ENCODE results near the gene SKIL.

SKIL gene

DNA sequence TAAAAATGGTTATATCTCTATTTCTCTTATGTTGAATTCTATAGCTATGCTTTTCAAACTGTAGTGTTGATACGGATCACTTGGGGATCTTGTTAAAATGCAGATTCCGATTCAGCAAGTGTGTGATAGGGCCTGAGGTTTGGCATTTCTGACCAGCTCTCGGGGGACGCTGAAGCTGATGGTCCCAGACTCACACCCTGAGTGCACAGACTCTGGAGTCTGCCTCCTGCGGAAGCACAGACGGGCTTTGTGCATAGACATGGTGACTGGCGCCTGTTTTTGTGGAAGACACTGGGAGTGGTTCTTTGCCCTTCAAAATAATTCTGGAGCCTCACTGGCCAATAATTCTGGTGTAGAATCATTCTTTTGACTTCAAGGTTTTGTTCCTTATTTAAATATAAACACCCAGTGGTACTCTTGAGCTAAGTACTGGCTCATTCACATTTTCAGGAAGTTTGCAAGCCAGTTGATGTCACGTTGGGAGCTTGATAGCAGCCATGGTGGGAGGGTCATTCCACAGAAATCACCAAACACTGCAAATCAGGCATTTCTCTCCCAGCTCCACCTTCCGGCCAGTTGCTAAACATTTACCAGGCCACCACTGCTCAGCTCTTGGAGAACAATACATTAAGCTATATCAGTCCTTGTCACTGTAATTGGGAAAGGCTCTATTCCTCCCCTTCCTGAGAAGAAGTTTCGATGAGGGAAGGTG is 80.3 kb downstream of the SKIL start:
- DNase-seq (ENCODE audit: low read depth), result no peak
- TF ChIP-seq, protein P1, sequence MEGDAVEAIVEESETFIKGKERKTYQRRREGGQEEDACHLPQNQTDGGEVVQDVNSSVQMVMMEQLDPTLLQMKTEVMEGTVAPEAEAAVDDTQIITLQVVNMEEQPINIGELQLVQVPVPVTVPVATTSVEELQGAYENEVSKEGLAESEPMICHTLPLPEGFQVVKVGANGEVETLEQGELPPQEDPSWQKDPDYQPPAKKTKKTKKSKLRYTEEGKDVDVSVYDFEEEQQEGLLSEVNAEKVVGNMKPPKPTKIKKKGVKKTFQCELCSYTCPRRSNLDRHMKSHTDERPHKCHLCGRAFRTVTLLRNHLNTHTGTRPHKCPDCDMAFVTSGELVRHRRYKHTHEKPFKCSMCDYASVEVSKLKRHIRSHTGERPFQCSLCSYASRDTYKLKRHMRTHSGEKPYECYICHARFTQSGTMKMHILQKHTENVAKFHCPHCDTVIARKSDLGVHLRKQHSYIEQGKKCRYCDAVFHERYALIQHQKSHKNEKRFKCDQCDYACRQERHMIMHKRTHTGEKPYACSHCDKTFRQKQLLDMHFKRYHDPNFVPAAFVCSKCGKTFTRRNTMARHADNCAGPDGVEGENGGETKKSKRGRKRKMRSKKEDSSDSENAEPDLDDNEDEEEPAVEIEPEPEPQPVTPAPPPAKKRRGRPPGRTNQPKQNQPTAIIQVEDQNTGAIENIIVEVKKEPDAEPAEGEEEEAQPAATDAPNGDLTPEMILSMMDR (IDR thresholded peaks at IDR 0.05; ENCODE audit: low read length, missing control alignments), result no peak
- H3K4me3 ChIP-seq (replicated peaks; ENCODE audit: low read depth, low read length), result no peak overlapping the region

DNA sequence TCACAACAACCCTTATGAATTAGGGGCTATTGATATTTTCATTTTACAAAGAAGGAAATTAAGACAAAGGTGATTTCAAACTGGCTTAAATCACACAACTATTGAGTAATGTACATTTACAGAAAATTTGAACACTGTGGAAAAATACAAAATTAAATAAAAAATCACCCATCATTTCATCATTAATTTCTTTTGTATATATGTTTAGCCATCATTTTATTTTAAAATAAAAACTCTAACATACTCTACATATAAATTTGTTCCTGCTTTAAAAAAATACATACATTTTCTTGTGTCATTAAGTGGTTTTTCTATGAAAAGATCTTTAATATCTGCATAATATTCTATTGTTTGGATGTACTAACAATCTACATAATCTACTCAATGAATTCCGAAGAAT is 81.3 kb downstream of the SKIL start:
- H3K4me3 ChIP-seq (replicated peaks; ENCODE audit: low read depth, low read length), result no peak overlapping the region
- no peak for DNase-seq (ENCODE audit: low read depth)
- TF ChIP-seq, protein P1 (IDR thresholded peaks at IDR 0.05; ENCODE audit: low read length, missing control alignments), result no peak

DNA sequence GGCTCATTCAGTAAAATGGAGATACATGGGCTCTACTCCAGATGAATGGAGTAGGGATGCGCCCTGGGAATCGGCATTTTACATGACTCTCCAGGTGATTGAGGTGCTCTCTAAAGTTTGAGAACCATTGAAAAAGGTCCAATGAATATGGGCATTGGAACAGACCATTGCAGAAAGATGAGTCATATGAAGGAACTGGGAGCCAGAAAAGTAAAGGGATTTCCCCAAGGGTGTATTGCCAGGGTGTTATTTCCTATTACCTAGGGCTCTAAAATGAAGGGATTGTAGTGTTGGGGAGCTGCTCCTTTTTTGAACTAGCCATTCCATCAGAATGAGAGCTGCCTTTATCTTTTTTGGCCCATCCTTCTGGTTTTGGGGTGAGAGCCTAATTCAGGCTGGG is 82.8 kb downstream of the SKIL start:
- DNase-seq (ENCODE audit: low read depth), result peak; percentile 51
- TF ChIP-seq, protein P1 (IDR thresholded peaks at IDR 0.05; ENCODE audit: low read length, missing control alignments), result no peak

DNA sequence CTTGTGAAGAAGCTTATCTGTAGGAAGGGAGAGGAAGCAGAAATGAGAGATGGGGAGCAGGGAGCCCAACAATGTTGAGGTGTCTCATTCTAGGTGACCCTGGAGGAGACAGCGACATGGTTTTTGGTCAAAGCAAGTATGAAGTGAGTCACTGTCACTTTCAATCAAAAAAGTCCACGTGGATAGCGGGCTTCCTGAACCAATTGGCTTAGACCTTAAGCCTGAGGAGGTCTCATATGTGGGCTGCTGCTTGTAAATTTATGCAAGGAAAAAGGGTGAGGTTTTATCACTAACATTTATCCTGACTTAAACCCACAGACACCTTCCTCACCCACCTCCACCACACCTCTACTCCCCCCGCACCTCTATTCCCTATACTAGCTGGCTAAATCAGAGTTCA is 83.9 kb downstream of the SKIL start:
- TF ChIP-seq, protein P1 (IDR thresholded peaks at IDR 0.05; ENCODE audit: low read length, missing control alignments), result no peak
- H3K4me3 ChIP-seq (replicated peaks; ENCODE audit: low read depth, low read length), result no peak overlapping the region
- no peak for DNase-seq (ENCODE audit: low read depth)

More for the DNA sequence above, 82.8 kb downstream of the SKIL start:
- no peak overlapping the region for H3K4me3 ChIP-seq (replicated peaks; ENCODE audit: low read depth, low read length)

DNA sequence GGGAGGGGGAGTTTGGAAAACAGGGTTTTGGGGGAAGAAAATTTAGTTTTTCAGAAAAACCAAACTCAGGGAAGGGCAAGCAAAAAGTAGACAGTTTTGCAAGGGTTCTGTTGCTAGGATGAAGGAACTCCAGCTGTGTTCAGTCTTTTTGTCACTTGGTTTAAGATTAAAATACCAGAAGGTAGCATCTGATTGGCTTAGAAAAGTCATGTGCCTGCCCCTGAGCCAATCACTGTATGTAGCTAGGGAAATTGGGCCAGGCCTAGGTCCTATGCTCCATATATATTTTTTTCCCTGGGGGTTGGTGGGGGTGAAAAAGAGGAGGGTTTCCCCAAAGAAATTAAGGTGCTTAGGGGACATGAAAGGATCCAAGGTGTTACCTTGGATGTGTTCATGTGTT is 85.4 kb downstream of the SKIL start:
- H3K4me3 ChIP-seq (replicated peaks; ENCODE audit: low read depth, low read length), result no peak overlapping the region
- DNase-seq (ENCODE audit: low read depth), result no peak
- TF ChIP-seq, protein P1 (IDR thresholded peaks at IDR 0.05; ENCODE audit: low read length, missing control alignments), result no peak

DNA sequence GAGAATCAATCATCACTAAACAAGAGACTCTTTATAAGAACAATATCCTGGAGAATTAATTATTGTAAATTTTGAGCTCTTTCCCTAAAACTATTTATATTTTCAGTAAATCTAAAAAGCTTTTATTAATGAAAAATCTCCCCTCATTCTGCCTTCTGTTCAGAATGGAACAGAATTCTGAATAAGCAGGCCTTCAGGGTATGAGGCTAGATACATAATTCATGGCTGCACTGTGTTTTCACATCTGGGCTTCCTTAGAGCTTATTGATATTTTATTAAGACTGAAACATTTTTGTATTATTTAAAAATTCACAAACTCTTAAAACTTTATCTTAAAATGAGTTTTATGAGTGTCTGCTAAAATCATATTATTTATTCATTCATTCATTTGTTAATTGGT is 85.9 kb downstream of the SKIL start:
- DNase-seq (ENCODE audit: low read depth), result no peak
- TF ChIP-seq, protein P1 (IDR thresholded peaks at IDR 0.05; ENCODE audit: low read length, missing control alignments), result no peak
- H3K4me3 ChIP-seq (replicated peaks; ENCODE audit: low read depth, low read length), result no peak overlapping the region
